HepG2 (cell line): ENCODE data around the gene SFMBT1. TPM values are rescaled to one million over a fixed set of nuclear protein-coding genes. Genes with fewer than 3 reads are reported as not detected.

Source experiments
- ATAC-seq: fragments of 200-7000 bp; cut with Tn5 transposase; 3 replicates; pipeline ENCODE4 v1.9.1; 2020; ENCODE audit warnings: mild to moderate bottlenecking, moderate library complexity
- BruUV-seq: library from RNA; stranded (reverse); fragments of 400-500 nt; replicated peaks from 2 replicates; lab custom pipeline; 2021; lab: Mats Ljungman, UMichigan
- CTCF ChIA-PET: fragments of 300-600 bp; formaldehyde crosslinking; extraction: SDS; loops from one replicate; lab custom pipeline; 2021; ENCODE audit warnings: low total read pairs, inconsistent platforms, low intra/inter-chr PET ratio; lab: Yijun Ruan, JAX
- POLR2A ChIA-PET: fragments of 350-600 bp; sonication (Branson Sonifier 250); formaldehyde crosslinking; loops from one replicate; lab custom pipeline; 2020; ENCODE audit warnings: antibody characterized with exemption, inconsistent platforms; lab: Yijun Ruan, JAX
- DNase-seq: peaks from one replicate; pipeline ENCODE4 v3.0.0-alpha.2; 2015; ENCODE audit warnings: low spot score
- FAIRE-seq: peaks from 3 replicates; lab custom pipeline; 2011; peaks lifted over from hg19 to GRCh38; lab: Jason Lieb, UNC
- H2AFZ ChIP-seq: one replicate; pipeline ENCODE4 v1.6.1; 2011; ENCODE audit warnings: low read length, inconsistent platforms
- H3K27ac ChIP-seq: fragments of 300-600 bp; 3 replicates; pipeline ENCODE4 v1.8.0; 2011; ENCODE audit warnings: mixed run types, mild to moderate bottlenecking, mixed read lengths, low read length, inconsistent platforms; ENCODE audit not compliant: insufficient read depth; ENCODE audit errors: extremely low read length
- H3K27me3 ChIP-seq, 2 experiments: fragments of 200-600 bp in 1 of 2; 2 replicates in 1 of 2; 3 replicates in 1 of 2; pipeline versions ENCODE4 v1.6.0 to v1.8.0; 2011; ENCODE audit warnings: low read length in 2 of 2, mild to moderate bottlenecking in 2 of 2, moderate library complexity in 2 of 2, inconsistent platforms in 1 of 2; ENCODE audit not compliant: insufficient read depth in 2 of 2, control insufficient read depth in 1 of 2
- H3K36me3 ChIP-seq, 2 experiments: fragments of 200-600 bp in 1 of 2; replicated peaks in 1 of 2; 2 replicates in 1 of 2; 3 replicates in 1 of 2; pipeline versions ENCODE4 v1.5.1 to v1.8.0; 2011; ENCODE audit warnings: low read length in 2 of 2, inconsistent platforms in 1 of 2; ENCODE audit not compliant: insufficient read depth in 2 of 2, control insufficient read depth in 1 of 2
- H3K4me1 ChIP-seq: 2 replicates; pipeline ENCODE4 v1.5.1; 2012; ENCODE audit warnings: low read length, inconsistent platforms; ENCODE audit not compliant: insufficient read depth
- H3K4me2 ChIP-seq: 2 replicates; pipeline ENCODE4 v1.6.0; 2011; ENCODE audit warnings: low read depth, low read length, inconsistent platforms
- H3K4me3 ChIP-seq, 3 experiments: fragments of 200-600 bp in 1 of 3; sonication (generic), shearing (Covaris generic) in 1 of 3; replicated peaks in 1 of 3; 2 replicates each; pipeline ENCODE4 v1.5.1; 2011 to 2016; ENCODE audit warnings: low read length in 3 of 3, inconsistent platforms in 2 of 3, low read depth in 2 of 3, mild to moderate bottlenecking in 2 of 3, control low read depth in 1 of 3, mixed read lengths in 1 of 3; ENCODE audit not compliant: insufficient read depth in 1 of 3
- H3K79me2 ChIP-seq: one replicate; pipeline ENCODE4 v1.6.1; 2011; ENCODE audit warnings: low read length, inconsistent platforms; ENCODE audit not compliant: insufficient read depth
- H3K9ac ChIP-seq: 2 replicates; pipeline ENCODE4 v1.6.0; 2011; ENCODE audit warnings: mild to moderate bottlenecking, low read depth, low read length, inconsistent platforms; ENCODE audit not compliant: insufficient read depth
- H3K9me3 ChIP-seq: 2 replicates; pipeline ENCODE4 v1.5.1; 2012; ENCODE audit warnings: mild to moderate bottlenecking, low read length
- H4K20me1 ChIP-seq: 2 replicates; pipeline ENCODE4 v1.6.0; 2011; ENCODE audit warnings: inconsistent platforms, mild to moderate bottlenecking, low read length, moderate library complexity; ENCODE audit not compliant: insufficient read depth
- ARID5B ChIP-seq: IDR thresholded peaks from 2 replicates; pipeline ENCODE4 v1.4.0; 2020; ENCODE audit warnings: mild to moderate bottlenecking, missing genetic modification reagents
- HOXA7 ChIP-seq: sonication (generic); formaldehyde crosslinking; IDR thresholded peaks from 2 replicates; pipeline ENCODE4 v1.8.1; 2022; ENCODE audit warnings: mild to moderate bottlenecking, missing genetic modification reagents, moderate library complexity
- IKZF4 ChIP-seq: sonication (generic); formaldehyde crosslinking; IDR thresholded peaks from 2 replicates; pipeline ENCODE4 v1.5.1; 2020; ENCODE audit warnings: borderline replicate concordance, mild to moderate bottlenecking, low read depth, missing genetic modification reagents; ENCODE audit errors: not compliant biosample characterization
- MXD1 ChIP-seq: sonication (generic); formaldehyde crosslinking; IDR thresholded peaks from 2 replicates; pipeline ENCODE4 v1.4.0; 2020; ENCODE audit warnings: mild to moderate bottlenecking, missing genetic modification reagents
- MYNN ChIP-seq: sonication (generic); formaldehyde crosslinking; IDR thresholded peaks from 2 replicates; pipeline ENCODE4 v1.4.0; 2020; ENCODE audit warnings: mild to moderate bottlenecking, low read depth, missing genetic modification reagents
- NR0B2 ChIP-seq: sonication (generic); formaldehyde crosslinking; IDR thresholded peaks from 2 replicates; pipeline ENCODE4 v1.4.0; 2020; ENCODE audit warnings: mild to moderate bottlenecking, missing genetic modification reagents
- PHF21A ChIP-seq: sonication (generic); formaldehyde crosslinking; IDR thresholded peaks from 2 replicates; pipeline ENCODE4 v1.5.0; 2020; ENCODE audit warnings: mild to moderate bottlenecking, missing genetic modification reagents
- PITX1 ChIP-seq: sonication (generic); formaldehyde crosslinking; IDR thresholded peaks from 2 replicates; pipeline ENCODE4 v1.5.1; 2020; ENCODE audit warnings: mild to moderate bottlenecking, missing genetic modification reagents
- TCF7L2 ChIP-seq: IDR thresholded peaks from 2 replicates; pipeline ENCODE4 v1.6.1; 2011; ENCODE audit warnings: mild to moderate bottlenecking, low read depth, low read length, moderate library complexity
- ZFP36L1 ChIP-seq: sonication (generic); formaldehyde crosslinking; IDR thresholded peaks from 2 replicates; pipeline ENCODE4 v1.8.0; 2022; ENCODE audit warnings: mild to moderate bottlenecking, missing genetic modification reagents, moderate library complexity
- ZNF558 ChIP-seq: sonication (generic); formaldehyde crosslinking; IDR thresholded peaks from 2 replicates; pipeline ENCODE4 v1.9.0; 2022; ENCODE audit warnings: mild to moderate bottlenecking, missing genetic modification reagents, borderline replicate concordance
- ZNF772 ChIP-seq: sonication (generic); formaldehyde crosslinking; IDR thresholded peaks from 2 replicates; pipeline ENCODE4 v1.5.0; 2020; ENCODE audit warnings: mild to moderate bottlenecking, missing genetic modification reagents
- WGBS: methylation state at CpG from one replicate; pipeline ENCODE4 v1.1.6; 2017; ENCODE audit warnings: low lambda C conversion rate; 5-methylcytosine and 5-hydroxymethylcytosine counted together
- in situ Hi-C: cut with HindIII; loops from 2 replicates; pipeline ENCODE4 v1.10.0; 2017; ENCODE audit warnings: low pct_unique_long_range_greater_than_20kb; ENCODE audit not compliant: extremely low pct_ligation_motif_present
- intact Hi-C: fragments of 100-400 bp; cut with micrococcal nuclease; formaldehyde crosslinking; loops from one replicate; pipeline ENCODE4 v1.10.0; 2022; ENCODE audit not compliant: unreplicated experiment
- polyA plus RNA-seq, 8 experiments: library from polyadenylated mRNA; depleted of rRNA in 3 of 8; stranded (reverse) in 7 of 8; unstranded in 1 of 8; fragments of >200 nt; fragmentation: Illumina TruSeq in 4 of 8; extraction: Trizol in 4 of 8; gene quantifications; 2 replicates each; pipeline versions ENCODE4 v1.2.1 to v1.2.3, GENCODE V29; 2011 to 2016; ENCODE audit warnings: low read depth in 4 of 8, missing spikeins in 1 of 8, mixed read lengths in 1 of 8; ENCODE audit not compliant: insufficient read depth in 1 of 8
- total RNA-seq, 5 experiments: library from RNA; depleted of rRNA; stranded (reverse); fragments of >200 nt; fragmentation: Illumina TruSeq; extraction: Trizol; gene quantifications; 2 replicates each; pipeline ENCODE4 v1.2.3, GENCODE V29; 2016; ENCODE audit warnings: low read depth in 1 of 5
- TF ChIP-seq, protein P1 (sequence below): sonication (generic); formaldehyde crosslinking; IDR thresholded peaks from 2 replicates; pipeline ENCODE4 v1.8.1; 2023; ENCODE audit warnings: mild to moderate bottlenecking, missing genetic modification reagents

The SFMBT1 gene
- total and polyA plus RNA-seq, 2 of the 13 experiments (the other 11 are each of a cell fraction or from before 2014, with no cell fraction given) = 3.8 to 12.8 TPM

GRCh38 chr3:52983336-52983807, 62.5 kb downstream of the SFMBT1 start:
- Histone ChIP-seq H3K79me2 (peaks cover 3% of the 10 kb centered on the region), H3K9me3 (no peaks in the 10 kb centered on the region), H3K27ac (no peak overlapping the region), H3K36me3 (no peaks in the 10 kb centered on the region), H2AFZ (no peak overlapping the region), H3K27me3 (no peaks in the 10 kb centered on the region), H3K4me1 (peaks cover 13% of the 10 kb centered on the region), H4K20me1 (no peaks in the 10 kb centered on the region), H3K4me3 (no peak overlapping the region), H3K4me2 (no peak overlapping the region), H3K9ac (no peak overlapping the region)
- no TSS peak for BruUV-seq
- no peak for DNase-seq
- no peak for FAIRE-seq
- TF ChIP-seq TCF7L2 (no peak), PHF21A (CRISPR knock-in tag) (no peak), ZNF558 (CRISPR knock-in tag) (no peak), PITX1 (CRISPR knock-in tag) (no peak), MXD1 (CRISPR knock-in tag) (no peak), ARID5B (no peak), MYNN (CRISPR knock-in tag) (no peak), ZFP36L1 (no peak), NR0B2 (CRISPR knock-in tag) (no peak), ZNF772 (CRISPR knock-in tag) (no peak), HOXA7 (CRISPR knock-in tag) (no peak), IKZF4 (CRISPR knock-in tag) (no peak)
- TF ChIP-seq, protein P1, sequence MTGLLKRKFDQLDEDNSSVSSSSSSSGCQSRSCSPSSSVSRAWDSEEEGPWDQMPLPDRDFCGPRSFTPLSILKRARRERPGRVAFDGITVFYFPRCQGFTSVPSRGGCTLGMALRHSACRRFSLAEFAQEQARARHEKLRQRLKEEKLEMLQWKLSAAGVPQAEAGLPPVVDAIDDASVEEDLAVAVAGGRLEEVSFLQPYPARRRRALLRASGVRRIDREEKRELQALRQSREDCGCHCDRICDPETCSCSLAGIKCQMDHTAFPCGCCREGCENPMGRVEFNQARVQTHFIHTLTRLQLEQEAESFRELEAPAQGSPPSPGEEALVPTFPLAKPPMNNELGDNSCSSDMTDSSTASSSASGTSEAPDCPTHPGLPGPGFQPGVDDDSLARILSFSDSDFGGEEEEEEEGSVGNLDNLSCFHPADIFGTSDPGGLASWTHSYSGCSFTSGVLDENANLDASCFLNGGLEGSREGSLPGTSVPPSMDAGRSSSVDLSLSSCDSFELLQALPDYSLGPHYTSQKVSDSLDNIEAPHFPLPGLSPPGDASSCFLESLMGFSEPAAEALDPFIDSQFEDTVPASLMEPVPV = no peak
- no peak for ATAC-seq
- CTCF ChIA-PET = no interaction called here
- POLR2A ChIA-PET = no interaction called here
- intact Hi-C loops = no loop called here
- 82% methylated on average over 5 of the region's 5 CpGs for WGBS
- in situ Hi-C loops = no loop called here
